ENCODE results near the gene NRCAM.
A peak's percentile ranks its signal among the peaks of the same experiment; 100 is the strongest.

Gene NRCAM

DNA sequence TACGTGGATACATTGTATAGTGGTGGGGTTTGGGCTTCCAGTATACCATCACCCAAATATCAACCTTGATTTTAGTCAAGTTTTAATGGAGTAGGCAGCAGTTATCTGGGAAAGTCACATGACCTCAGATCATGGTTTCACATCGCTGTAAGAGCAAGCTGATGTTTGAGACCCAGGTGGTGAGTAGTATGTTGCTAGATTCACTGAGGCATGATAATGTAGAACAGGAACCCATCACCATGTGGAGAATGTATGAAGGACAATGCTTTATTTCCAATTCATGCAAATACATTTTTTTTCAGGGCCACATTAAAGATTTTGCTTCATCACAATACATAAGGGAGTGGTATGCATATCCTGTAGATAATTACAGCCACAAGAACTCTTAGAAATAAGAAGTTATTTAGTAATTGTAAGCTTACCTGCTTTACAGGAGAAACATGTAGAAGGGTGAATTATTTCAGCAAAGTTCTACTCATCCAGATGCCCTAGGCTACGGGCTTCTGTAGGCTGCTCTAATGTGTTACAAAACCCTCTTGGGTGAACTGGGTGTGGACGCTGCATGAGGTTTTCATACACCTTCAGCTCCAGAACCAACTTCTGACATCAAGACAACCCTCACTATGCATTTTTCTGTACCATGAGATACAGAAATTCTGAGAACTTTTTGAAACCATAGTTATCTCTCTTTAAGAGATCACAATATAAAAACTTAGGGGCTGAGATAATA, 298.5 kb downstream of the NRCAM start:
- no peaks in the 10 kb centered on the region for H3K4me1 ChIP-seq (ENCODE audit: control insufficient read depth, insufficient read depth, low read length)
- no peaks in the 10 kb centered on the region for H3K36me3 ChIP-seq (ENCODE audit: control insufficient read depth in 2 of 2, insufficient read depth in 2 of 2, low read length in 2 of 2)
- no peaks in the 10 kb centered on the region for H3K9me3 ChIP-seq (ENCODE audit: control insufficient read depth in 2 of 2, low read length in 2 of 2)
- no peak overlapping the region for H3K27ac ChIP-seq (ENCODE audit: low read length)
- no peak overlapping the region for H3K4me3 ChIP-seq (ENCODE audit: low read length in 2 of 2)
- H3K27me3 ChIP-seq (ENCODE audit: control insufficient read depth in 1 of 2, insufficient read depth in 2 of 2, low read length in 2 of 2), result no peaks in the 10 kb centered on the region
- no peak overlapping the region for H3K9ac ChIP-seq (ENCODE audit: low read length in 2 of 2)

DNA sequence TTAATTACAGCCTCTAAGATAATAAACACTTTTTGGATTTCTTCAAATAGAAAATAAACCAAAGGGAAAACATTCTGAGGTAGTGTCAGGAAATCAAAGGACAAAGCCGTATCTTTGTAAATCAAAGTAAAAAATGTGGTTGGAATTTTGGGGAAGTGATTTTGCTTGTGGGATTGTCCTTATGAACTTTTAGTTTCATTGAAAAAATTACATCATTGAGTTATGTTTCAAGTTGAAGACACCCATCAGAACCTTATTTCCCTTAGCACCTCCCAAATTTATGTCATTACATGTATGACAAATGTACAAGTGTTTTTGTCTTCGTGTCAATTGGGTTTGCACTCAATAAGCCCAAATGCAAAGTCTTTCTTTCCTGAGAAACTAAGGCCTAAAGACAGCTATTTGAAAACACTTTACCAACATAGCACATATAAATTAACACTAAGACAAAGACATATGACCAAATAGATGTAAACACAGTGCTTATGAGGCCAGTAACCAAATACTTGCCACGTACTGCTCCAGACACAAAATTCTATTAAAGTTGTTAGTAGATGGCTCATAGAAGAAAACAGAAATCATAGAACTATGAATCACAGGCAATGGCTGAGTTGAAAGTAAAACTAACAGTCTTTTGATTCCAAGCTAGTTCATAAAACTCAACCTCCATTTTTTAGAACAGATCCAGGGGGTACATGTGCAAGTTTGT, 299.2 kb downstream of the NRCAM start:
- H3K9me3 ChIP-seq (ENCODE audit: control insufficient read depth in 2 of 2, low read length in 2 of 2), result no peaks in the 10 kb centered on the region
- no peaks in the 10 kb centered on the region for H3K27me3 ChIP-seq (ENCODE audit: control insufficient read depth in 1 of 2, insufficient read depth in 2 of 2, low read length in 2 of 2)
- H3K4me1 ChIP-seq (ENCODE audit: control insufficient read depth, insufficient read depth, low read length), result no peaks in the 10 kb centered on the region
- no peaks in the 10 kb centered on the region for H3K36me3 ChIP-seq (ENCODE audit: control insufficient read depth in 2 of 2, insufficient read depth in 2 of 2, low read length in 2 of 2)
- H3K9ac ChIP-seq (ENCODE audit: low read length in 2 of 2), result no peak overlapping the region
- H3K27ac ChIP-seq (ENCODE audit: low read length), result no peak overlapping the region
- H3K4me3 ChIP-seq (ENCODE audit: low read length in 2 of 2), result no peak overlapping the region

DNA sequence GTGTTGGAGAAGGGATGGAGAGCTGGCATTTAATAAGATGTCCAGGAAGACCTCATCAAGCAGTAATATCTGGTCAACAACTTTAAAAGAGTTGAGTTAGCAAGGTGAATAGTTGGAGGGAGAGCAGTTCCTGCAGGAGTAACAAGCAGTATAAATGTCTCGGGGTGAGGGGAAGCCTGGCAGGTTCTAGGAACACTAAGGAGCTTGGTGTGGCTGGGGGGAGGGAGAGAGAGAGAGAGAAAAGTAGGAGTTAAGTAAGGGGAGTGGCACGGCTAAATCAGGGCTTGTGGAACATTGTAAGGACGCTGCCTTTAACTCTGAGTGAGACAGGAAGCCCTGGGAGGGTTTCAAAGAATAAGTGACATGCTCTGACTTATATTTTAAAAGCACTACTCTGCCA, 304.0 kb downstream of the NRCAM start:
- H3K4me1 ChIP-seq (ENCODE audit: control insufficient read depth, insufficient read depth, low read length), result no peaks in the 10 kb centered on the region
- H3K4me3 ChIP-seq (ENCODE audit: low read length in 2 of 2), result no peak overlapping the region
- no peak overlapping the region for H3K9ac ChIP-seq (ENCODE audit: low read length in 2 of 2)
- no peaks in the 10 kb centered on the region for H3K36me3 ChIP-seq (ENCODE audit: control insufficient read depth in 2 of 2, insufficient read depth in 2 of 2, low read length in 2 of 2)
- no peaks in the 10 kb centered on the region for H3K9me3 ChIP-seq (ENCODE audit: control insufficient read depth in 2 of 2, low read length in 2 of 2)
- H3K27ac ChIP-seq (ENCODE audit: low read length), result no peak overlapping the region
- H3K27me3 ChIP-seq (ENCODE audit: control insufficient read depth in 1 of 2, insufficient read depth in 2 of 2, low read length in 2 of 2), result no peaks in the 10 kb centered on the region

DNA sequence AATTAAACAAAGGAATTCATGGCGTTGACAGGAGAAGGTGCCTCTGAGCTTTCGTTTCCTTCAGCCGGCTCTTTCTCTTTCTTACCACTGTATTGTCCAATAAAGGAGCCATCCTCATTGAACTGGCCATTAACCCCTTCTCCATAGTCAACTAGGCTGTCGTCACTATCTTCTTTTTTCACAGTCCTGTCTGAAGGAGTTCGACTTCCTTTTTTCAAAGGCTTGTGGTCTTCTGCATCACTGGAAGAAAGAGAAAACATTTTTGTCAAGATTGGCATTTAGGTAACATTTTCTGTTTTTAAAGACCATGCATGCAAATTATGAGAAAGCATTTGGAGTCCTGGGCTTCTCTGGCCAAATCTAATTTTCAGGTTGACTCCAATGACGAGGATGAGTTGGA, 306.3 kb downstream of the NRCAM start:
- Histone ChIP-seq H3K27ac (ENCODE audit: low read length) (no peak overlapping the region), H3K36me3 (ENCODE audit: control insufficient read depth in 2 of 2, insufficient read depth in 2 of 2, low read length in 2 of 2) (no peaks in the 10 kb centered on the region), H3K9ac (ENCODE audit: low read length in 2 of 2) (no peak overlapping the region), H3K9me3 (ENCODE audit: control insufficient read depth in 2 of 2, low read length in 2 of 2) (no peaks in the 10 kb centered on the region), H3K4me1 (ENCODE audit: control insufficient read depth, insufficient read depth, low read length) (peaks cover 5% of the 10 kb centered on the region), H3K4me3 (ENCODE audit: low read length in 2 of 2) (no peak overlapping the region), H3K27me3 (ENCODE audit: control insufficient read depth in 1 of 2, insufficient read depth in 2 of 2, low read length in 2 of 2) (no peaks in the 10 kb centered on the region)

DNA sequence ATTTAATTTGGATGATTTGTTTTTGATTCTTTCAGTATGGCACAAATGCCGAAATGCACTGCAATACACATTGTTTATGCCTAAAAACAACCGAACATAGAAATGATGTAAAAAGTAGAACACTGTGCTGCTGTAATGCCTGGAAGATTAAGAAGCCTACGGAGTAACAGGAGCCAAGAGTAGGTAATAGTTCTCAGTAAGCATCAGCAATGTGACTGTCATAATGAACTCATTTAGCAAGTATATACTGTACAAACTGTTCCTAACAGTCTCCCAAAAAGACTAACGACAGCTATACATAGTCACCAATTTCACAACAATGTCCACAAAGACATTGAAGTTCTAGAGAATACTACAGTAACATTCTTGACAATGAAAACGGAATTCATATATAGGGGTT, 307.1 kb downstream of the NRCAM start:
- no peaks in the 10 kb centered on the region for H3K27me3 ChIP-seq (ENCODE audit: control insufficient read depth in 1 of 2, insufficient read depth in 2 of 2, low read length in 2 of 2)
- H3K27ac ChIP-seq (ENCODE audit: low read length), result no peak overlapping the region
- H3K4me1 ChIP-seq (ENCODE audit: control insufficient read depth, insufficient read depth, low read length), result peaks cover 5% of the 10 kb centered on the region
- no peaks in the 10 kb centered on the region for H3K9me3 ChIP-seq (ENCODE audit: control insufficient read depth in 2 of 2, low read length in 2 of 2)
- H3K36me3 ChIP-seq (ENCODE audit: control insufficient read depth in 2 of 2, insufficient read depth in 2 of 2, low read length in 2 of 2), result no peaks in the 10 kb centered on the region
- H3K4me3 ChIP-seq (ENCODE audit: low read length in 2 of 2), result no peak overlapping the region
- H3K9ac ChIP-seq (ENCODE audit: low read length in 2 of 2), result no peak overlapping the region

DNA sequence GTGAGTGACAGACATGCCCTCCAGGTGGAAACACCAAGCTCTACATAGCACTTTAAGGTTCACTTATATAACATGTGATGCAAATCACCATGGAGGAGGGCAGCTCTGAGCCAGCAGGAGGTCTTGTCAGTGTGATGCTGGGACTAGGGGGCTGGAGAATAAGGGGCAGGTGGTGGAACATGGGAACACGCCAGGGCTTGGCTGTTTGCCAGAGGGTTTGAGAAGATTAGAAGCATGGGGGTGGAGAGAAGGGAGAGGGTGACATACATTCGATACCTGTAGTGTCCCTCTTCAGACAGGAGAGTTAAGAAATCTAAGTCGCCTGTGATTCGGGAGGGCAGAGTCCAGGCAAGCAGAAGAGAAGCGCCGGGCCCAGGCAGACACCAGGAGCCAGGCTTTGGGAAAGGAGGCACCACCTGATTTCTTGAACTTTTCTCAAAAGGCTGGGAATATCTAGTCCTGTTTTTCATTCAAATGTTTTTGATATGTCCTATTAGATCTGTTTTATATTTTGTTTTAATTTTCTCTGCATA, 309.1 kb downstream of the NRCAM start:
- Histone ChIP-seq H3K4me3 (ENCODE audit: low read length in 2 of 2) (no peak overlapping the region), H3K9ac (ENCODE audit: low read length in 2 of 2) (no peak overlapping the region), H3K36me3 (ENCODE audit: control insufficient read depth in 2 of 2, insufficient read depth in 2 of 2, low read length in 2 of 2) (no peaks in the 10 kb centered on the region), H3K27me3 (ENCODE audit: control insufficient read depth in 1 of 2, insufficient read depth in 2 of 2, low read length in 2 of 2) (no peaks in the 10 kb centered on the region), H3K9me3 (ENCODE audit: control insufficient read depth in 2 of 2, low read length in 2 of 2) (no peaks in the 10 kb centered on the region), H3K27ac (ENCODE audit: low read length) (no peak overlapping the region), H3K4me1 (ENCODE audit: control insufficient read depth, insufficient read depth, low read length) (peaks cover 5% of the 10 kb centered on the region)

DNA sequence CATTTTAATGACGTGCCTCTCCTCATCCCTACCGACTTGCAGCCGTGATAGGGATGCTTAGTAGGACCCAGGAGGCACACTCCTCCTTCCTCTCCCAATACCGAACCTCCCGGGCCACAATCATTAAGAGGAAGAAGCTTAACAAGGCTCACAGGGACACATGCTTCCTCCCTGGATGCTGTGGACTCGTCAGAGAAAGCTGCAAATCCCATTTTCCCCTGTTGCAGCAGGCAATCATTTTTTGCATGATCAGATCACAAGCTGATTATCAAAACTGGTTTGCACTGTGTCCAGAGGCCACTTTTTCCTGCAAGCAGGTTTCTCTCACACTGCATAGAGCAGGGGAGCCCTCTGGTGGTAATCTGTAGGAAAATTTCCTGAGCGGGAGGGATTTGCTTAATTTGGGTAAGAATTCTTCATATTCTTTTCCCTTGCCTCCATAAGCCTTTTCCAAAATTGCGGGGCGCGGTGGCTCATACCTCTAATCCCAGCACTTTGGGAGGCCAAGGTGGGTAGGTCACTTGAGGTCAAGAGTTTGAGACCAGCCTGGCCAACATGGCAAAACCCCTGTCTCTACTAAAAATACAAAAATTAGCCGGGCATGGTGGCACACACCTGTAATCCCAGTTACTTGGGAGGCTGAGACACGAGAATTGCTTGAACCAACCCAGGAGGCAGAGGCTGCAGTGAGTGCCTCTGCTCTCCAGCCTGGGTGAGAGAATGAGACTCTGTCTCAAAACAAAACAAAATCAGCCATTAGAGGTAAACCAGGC, 310.0 kb downstream of the NRCAM start:
- no peak overlapping the region for H3K9ac ChIP-seq (ENCODE audit: low read length in 2 of 2)
- H3K9me3 ChIP-seq (ENCODE audit: control insufficient read depth in 2 of 2, low read length in 2 of 2), result no peaks in the 10 kb centered on the region
- H3K4me1 ChIP-seq (ENCODE audit: control insufficient read depth, insufficient read depth, low read length), result peaks cover 5% of the 10 kb centered on the region
- no peak overlapping the region for H3K27ac ChIP-seq (ENCODE audit: low read length)
- H3K4me3 ChIP-seq (ENCODE audit: low read length in 2 of 2), result peak overlapping the region; percentile 69
- H3K27me3 ChIP-seq (ENCODE audit: control insufficient read depth in 1 of 2, insufficient read depth in 2 of 2, low read length in 2 of 2), result no peaks in the 10 kb centered on the region
- no peaks in the 10 kb centered on the region for H3K36me3 ChIP-seq (ENCODE audit: control insufficient read depth in 2 of 2, insufficient read depth in 2 of 2, low read length in 2 of 2)

DNA sequence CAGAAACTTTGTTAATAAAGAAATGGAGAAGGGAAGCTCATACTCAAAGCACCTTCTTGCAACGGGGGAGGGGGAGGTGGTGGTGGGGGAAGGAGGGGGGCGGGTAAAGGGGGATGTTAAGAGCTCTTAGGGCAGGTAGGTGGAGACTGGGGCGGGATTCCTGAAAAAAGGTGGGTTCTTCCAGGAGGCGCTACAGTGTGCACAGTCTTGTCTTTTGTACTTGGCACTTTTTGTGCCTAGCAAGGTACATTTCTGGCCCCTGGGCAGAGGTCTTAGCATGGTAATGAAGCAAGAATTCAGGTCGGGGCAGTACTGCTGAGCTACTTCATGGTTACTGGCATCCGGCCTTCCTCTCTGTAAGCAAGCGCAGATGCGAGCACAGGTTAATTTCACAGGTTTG, 310.8 kb downstream of the NRCAM start:
- no peak overlapping the region for H3K4me3 ChIP-seq (ENCODE audit: low read length in 2 of 2)
- peaks cover 5% of the 10 kb centered on the region for H3K4me1 ChIP-seq (ENCODE audit: control insufficient read depth, insufficient read depth, low read length)
- H3K9ac ChIP-seq (ENCODE audit: low read length in 2 of 2), result no peak overlapping the region
- no peaks in the 10 kb centered on the region for H3K36me3 ChIP-seq (ENCODE audit: control insufficient read depth in 2 of 2, insufficient read depth in 2 of 2, low read length in 2 of 2)
- no peak overlapping the region for H3K27ac ChIP-seq (ENCODE audit: low read length)
- H3K27me3 ChIP-seq (ENCODE audit: control insufficient read depth in 1 of 2, insufficient read depth in 2 of 2, low read length in 2 of 2), result no peaks in the 10 kb centered on the region
- no peaks in the 10 kb centered on the region for H3K9me3 ChIP-seq (ENCODE audit: control insufficient read depth in 2 of 2, low read length in 2 of 2)

DNA sequence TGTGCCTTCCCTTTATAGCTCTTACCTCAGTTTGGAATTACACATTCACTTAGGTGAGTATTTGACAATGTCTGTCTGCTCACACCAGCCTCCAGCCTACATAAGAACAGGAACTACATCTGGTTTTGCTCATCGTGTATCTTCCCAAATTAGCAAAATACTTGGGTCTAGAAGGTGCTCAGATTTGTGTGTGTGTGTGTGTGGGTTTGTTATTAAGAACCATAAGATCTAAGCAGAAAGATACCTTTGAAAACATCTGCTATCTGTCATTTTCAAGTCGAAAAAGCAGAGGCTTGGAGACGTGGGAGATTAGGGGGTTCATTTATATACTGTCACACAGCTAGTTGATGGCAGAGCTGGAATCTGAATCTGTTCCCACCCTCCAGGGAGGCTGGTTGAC, 311.3 kb downstream of the NRCAM start:
- Histone ChIP-seq H3K9ac (ENCODE audit: low read length in 2 of 2) (no peak overlapping the region), H3K4me1 (ENCODE audit: control insufficient read depth, insufficient read depth, low read length) (peaks cover 5% of the 10 kb centered on the region), H3K4me3 (ENCODE audit: low read length in 2 of 2) (no peak overlapping the region), H3K27ac (ENCODE audit: low read length) (no peak overlapping the region), H3K9me3 (ENCODE audit: control insufficient read depth in 2 of 2, low read length in 2 of 2) (no peaks in the 10 kb centered on the region), H3K27me3 (ENCODE audit: control insufficient read depth in 1 of 2, insufficient read depth in 2 of 2, low read length in 2 of 2) (no peaks in the 10 kb centered on the region), H3K36me3 (ENCODE audit: control insufficient read depth in 2 of 2, insufficient read depth in 2 of 2, low read length in 2 of 2) (no peaks in the 10 kb centered on the region)

DNA sequence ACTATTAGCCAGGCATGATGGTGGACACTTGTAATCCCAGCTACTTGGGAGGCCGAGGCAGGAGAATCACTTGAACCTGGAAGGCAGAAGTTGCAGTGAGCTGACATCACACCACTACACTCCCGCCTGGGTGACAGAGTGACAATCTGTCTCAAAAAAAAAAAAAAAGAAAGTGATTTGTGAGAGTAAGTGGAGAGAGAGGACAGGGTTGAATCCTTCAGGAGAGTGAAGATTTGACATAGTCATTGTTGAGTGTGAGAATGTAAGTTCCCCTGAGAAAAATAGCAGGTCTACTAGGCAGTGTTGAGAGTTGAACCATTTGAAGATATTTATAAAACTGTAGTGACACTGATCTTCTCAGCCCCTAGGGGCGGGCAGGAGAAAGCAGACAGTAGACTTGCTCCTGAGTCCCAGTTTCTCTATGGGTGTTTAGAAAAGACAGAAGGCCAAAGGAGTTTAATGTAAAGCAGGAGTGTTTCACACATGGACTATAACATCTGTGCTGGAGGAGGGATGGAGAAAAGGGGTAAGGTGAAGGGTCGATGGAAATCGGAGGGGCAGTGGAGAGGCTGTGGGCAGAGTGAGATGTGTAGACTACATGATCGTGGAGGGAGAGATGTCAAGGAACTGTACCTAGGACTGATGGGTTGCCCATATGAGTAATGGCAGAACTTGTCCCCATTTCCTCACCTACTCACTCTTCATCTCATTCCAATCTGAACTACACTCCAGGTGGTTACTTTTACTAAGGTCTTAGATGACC, 312.4 kb downstream of the NRCAM start:
- Histone ChIP-seq H3K9me3 (ENCODE audit: control insufficient read depth in 2 of 2, low read length in 2 of 2) (no peaks in the 10 kb centered on the region), H3K4me3 (ENCODE audit: low read length in 2 of 2) (no peak overlapping the region), H3K27me3 (ENCODE audit: control insufficient read depth in 1 of 2, insufficient read depth in 2 of 2, low read length in 2 of 2) (no peaks in the 10 kb centered on the region), H3K27ac (ENCODE audit: low read length) (no peak overlapping the region), H3K36me3 (ENCODE audit: control insufficient read depth in 2 of 2, insufficient read depth in 2 of 2, low read length in 2 of 2) (no peaks in the 10 kb centered on the region), H3K4me1 (ENCODE audit: control insufficient read depth, insufficient read depth, low read length) (peaks cover 9% of the 10 kb centered on the region), H3K9ac (ENCODE audit: low read length in 2 of 2) (no peak overlapping the region)
